Ovary (tissue), 10 donors: ENCODE results near the gene IPPK. TPM values are rescaled to one million over a fixed set of nuclear protein-coding genes. Genes with fewer than 3 reads are reported as not detected.

Experiments used
- DNase-seq, 5 donors: peaks; one replicate each; pipeline ENCODE4 v3.0.0-alpha.2; 2019 to 2020
- H3K27ac ChIP-seq, 2 donors: fragments of 200-600 bp; one replicate each; pipeline versions ENCODE4 v1.5.1 to v1.8.0; 2019 to 2022
- H3K27me3 ChIP-seq: fragments of 200-600 bp; one replicate; pipeline ENCODE4 v1.8.0; 2022
- H3K36me3 ChIP-seq: fragments of 200-600 bp; sonication (generic); one replicate; pipeline ENCODE4 v1.5.1; 2019
- H3K4me1 ChIP-seq: one replicate; pipeline ENCODE4 v1.8.1; 2013; ENCODE audit warnings: mild to moderate bottlenecking, moderate library complexity; ENCODE audit not compliant: insufficient read depth
- H3K4me3 ChIP-seq: fragments of 200-600 bp; sonication (generic); one replicate; pipeline ENCODE4 v1.5.1; 2017
- H3K9me3 ChIP-seq, 2 donors: fragments of 200-600 bp in 1 of 2; sonication (generic) in 1 of 2; one replicate each; pipeline versions ENCODE4 v1.5.1 to v1.8.1; 2013 to 2019; ENCODE audit warnings: mild to moderate bottlenecking in 1 of 2, moderate library complexity in 1 of 2
- CTCF ChIP-seq, 3 donors: fragments of 450-650 bp in 2 of 3; fragments of 200-600 bp in 1 of 3; IDR thresholded peaks; one replicate each; pipeline versions ENCODE4 v1.5.1 to v1.8.0; 2016 to 2022; ENCODE audit warnings: antibody characterized with exemption in 3 of 3, mild to moderate bottlenecking in 1 of 3
- EP300 ChIP-seq: sonication (generic); formaldehyde crosslinking; IDR thresholded peaks from one replicate; pipeline ENCODE4 v1.6.1; 2017; ENCODE audit warnings: antibody characterized with exemption
- POLR2A ChIP-seq: fragments of 450-650 bp; IDR thresholded peaks from one replicate; pipeline ENCODE4 v1.6.1; 2017; ENCODE audit warnings: antibody characterized with exemption, mild to moderate bottlenecking, moderate library complexity
- WGBS, 3 donors: extraction: QIAGEN DNeasy Blood & Tissue Kit in 1 of 3; methylation state at CpG; one replicate each; pipeline versions ENCODE4 v1.1.5 to v1.1.7; 2013 to 2017; 5-methylcytosine and 5-hydroxymethylcytosine counted together
- intact Hi-C, 4 donors: fragments of 100-400 bp; cut with DNase I; formaldehyde crosslinking; loops; one replicate each; pipeline versions ENCODE4 v1.11.0 to v1.15.1; 2022 to 2023
- long read RNA-seq, 3 donors: library from polyadenylated mRNA in 2 of 3; unstranded in 2 of 3; transcript quantifications; one replicate each; pipeline ENCODE4 v2.0.0 and lab custom pipeline, GENCODE V29; 2021 to 2026
- polyA plus RNA-seq, 2 donors: library from polyadenylated mRNA; stranded (reverse); fragments of 200-250 nt in 1 of 2; fragments of 350-450 nt in 1 of 2; fragmentation: Illumina TruSeq in 1 of 2; extraction: RNeasy Lipid Tissue Mini Kit (QIAGEN cat#74804) in 1 of 2; gene quantifications; one replicate each; pipeline ENCODE4 v1.2.3, GENCODE V29; 2013 to 2014
- total RNA-seq, 7 donors: library from RNA; depleted of rRNA in 2 of 7; stranded (reverse); fragments of >200 nt in 2 of 7; fragmentation: NEBNext Ultra II Directional in 3 of 7; extraction: Animal tissue kit (Norgen Biotek cat#: 25700) in 3 of 7; gene quantifications; one replicate each; pipeline versions ENCODE4 v1.1.0 to v1.2.4, GENCODE V29; 2016 to 2023
- donor health status: DM: no; HTN: no; CAD: no; lungs with moderate emphysema.
- donor health status: DM: no; HTN: no; CAD: no.
- donor health status: Bipolar disorder and iron deficiency.
- donor health status: DM: yes; HTN: yes; CAD: no.
- donor health status: DM: no; HTN: no; CAD: no.
- donor health status: DM: yes; HTN: yes; CAD: no.

The IPPK gene, protein sequence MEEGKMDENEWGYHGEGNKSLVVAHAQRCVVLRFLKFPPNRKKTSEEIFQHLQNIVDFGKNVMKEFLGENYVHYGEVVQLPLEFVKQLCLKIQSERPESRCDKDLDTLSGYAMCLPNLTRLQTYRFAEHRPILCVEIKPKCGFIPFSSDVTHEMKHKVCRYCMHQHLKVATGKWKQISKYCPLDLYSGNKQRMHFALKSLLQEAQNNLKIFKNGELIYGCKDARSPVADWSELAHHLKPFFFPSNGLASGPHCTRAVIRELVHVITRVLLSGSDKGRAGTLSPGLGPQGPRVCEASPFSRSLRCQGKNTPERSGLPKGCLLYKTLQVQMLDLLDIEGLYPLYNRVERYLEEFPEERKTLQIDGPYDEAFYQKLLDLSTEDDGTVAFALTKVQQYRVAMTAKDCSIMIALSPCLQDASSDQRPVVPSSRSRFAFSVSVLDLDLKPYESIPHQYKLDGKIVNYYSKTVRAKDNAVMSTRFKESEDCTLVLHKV
- total RNA-seq (1 to 10 TPM; 5.7 to 8.5 (median 7.1) TPM), polyA plus RNA-seq (1 to 10 TPM; 4.7 to 6.2 TPM)
- long read RNA-seq, donor 1, full-length matches to known transcripts, result 11 of 39 reads
- long read RNA-seq, donor 1, partial matches to known transcripts, result 10 of 39 reads
- long read RNA-seq, donor 1, other reads (novel, unspliced or antisense), result 18 of 39 reads
- long read RNA-seq, donor 2, full-length matches to known transcripts, result 6 of 6 reads
- long read RNA-seq, donor 2, partial matches to known transcripts, result 0 of 6 reads
- long read RNA-seq, donor 2, other reads (novel, unspliced or antisense), result 0 of 6 reads
- long read RNA-seq, donor 3, full-length matches to known transcripts, result 4 of 9 reads
- long read RNA-seq, donor 3, partial matches to known transcripts, result 3 of 9 reads
- long read RNA-seq, donor 3, other reads (novel, unspliced or antisense), result 2 of 9 reads

GRCh38 chr9:92669890-92670708 lies at the start of gene IPPK:
Gene IPPK, minus strand, starts transcription at chr9:92670131. Its CDS starts 143 bp downstream, at chr9:92669988.
- TF ChIP-seq CTCF (IDR thresholded peaks at IDR 0.05), result no peak
- peak; percentile 58 for TF ChIP-seq POLR2A
- TF ChIP-seq EP300, result peak; percentile 64
- H3K36me3 ChIP-seq, result no peaks in the 10 kb centered on the region
- H3K27me3 ChIP-seq, result no peaks in the 10 kb centered on the region
- H3K9me3 ChIP-seq, result no peaks in the 10 kb centered on the region
- peak within 1 kb of the TSS; percentile 93 for H3K4me3 ChIP-seq
- peaks cover 3% of the 10 kb centered on the region for H3K4me1 ChIP-seq
- peak; percentile 96 to 98 (median 97) for DNase-seq
- 0 to 1% (median 0%) methylated on average over 32 to 75 of the region's 75 CpGs for WGBS, 3 donors
- intact Hi-C loops, result loop anchor here in 1 of 4 donors (10.0 kb wide), 1 partner anchor 95 kb away; the partner anchor contains the start of gene BICD2
- H3K27ac ChIP-seq, result peak within 1 kb of the TSS; percentile 20 to 32

DNA sequence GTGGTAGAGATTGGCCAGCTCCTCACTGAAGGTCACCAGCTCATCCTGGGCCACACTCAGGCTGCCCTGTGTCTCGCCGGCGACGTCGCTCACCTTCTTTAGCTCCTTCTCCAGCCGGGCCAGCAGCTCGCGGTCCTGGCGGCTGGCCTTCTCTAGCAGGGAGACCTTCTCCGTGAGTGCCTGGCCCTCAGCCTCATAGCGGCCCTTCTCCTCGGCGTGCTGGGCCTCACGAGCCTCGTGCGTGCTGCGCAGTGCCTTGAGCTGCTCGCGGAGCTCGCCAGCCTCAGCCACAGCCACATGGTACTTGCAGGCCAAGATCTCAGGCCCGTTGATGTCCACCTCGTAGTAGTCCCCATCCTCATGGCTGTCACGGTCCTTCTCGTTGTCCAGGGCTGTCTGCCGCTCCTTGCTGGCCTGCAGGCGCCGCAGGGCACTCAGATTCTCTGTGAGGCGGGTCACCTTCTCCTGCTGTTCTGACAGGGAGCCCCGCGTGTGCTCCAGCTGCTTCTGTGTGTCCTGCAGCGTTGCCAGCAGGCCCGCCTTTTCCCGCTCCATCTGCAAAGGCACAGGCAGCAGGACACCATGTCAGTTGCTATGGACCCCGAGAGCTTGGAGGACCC lies 49.2 kb upstream of the IPPK start:
- DNase-seq, result peak in 2 of 5 donors; percentile 18 to 32
- intact Hi-C loops, result loop anchor here in 2 of 4 donors (5.0 to 10.0 kb wide), 2 partner anchors 73 to 76 kb away; no protein-coding TSS in a partner anchor
- Histone ChIP-seq H3K27ac (no peak overlapping the region), H3K27me3 (no peaks in the 10 kb centered on the region), H3K4me3 (no peak overlapping the region), H3K36me3 (no peaks in the 10 kb centered on the region), H3K4me1 (peaks cover 6% of the 10 kb centered on the region), H3K9me3 (no peaks in the 10 kb centered on the region)
- WGBS, 3 donors, result 89 to 90% (median 89%) methylated on average over 30 to 34 of the region's 34 CpGs
- no peak for TF ChIP-seq CTCF (IDR thresholded peaks at IDR 0.05)

- H3K27ac ChIP-seq, result no peak overlapping the region
- H3K27me3 ChIP-seq, result no peaks in the 10 kb centered on the region
- H3K9me3 ChIP-seq, result no peaks in the 10 kb centered on the region
- DNase-seq, result peak in 2 of 5 donors; percentile 22 to 33
- intact Hi-C loops, result loop anchor here in 2 of 4 donors (5.0 to 10.0 kb wide), 2 partner anchors 74 to 76 kb away; no protein-coding TSS in a partner anchor
- TF ChIP-seq POLR2A (no peak), EP300 (no peak), CTCF (IDR thresholded peaks at IDR 0.05) (no peak)
- H3K4me1 ChIP-seq, result peaks cover 6% of the 10 kb centered on the region
- 85 to 87% (median 85%) methylated on average over 33 to 40 of the region's 40 CpGs for WGBS, 3 donors
- no peaks in the 10 kb centered on the region for H3K36me3 ChIP-seq
- H3K4me3 ChIP-seq, result no peak overlapping the region
Measured at GRCh38 chr9:92718086-92719001, 48.4 kb upstream of the IPPK start.
